K562 (cell line): Measurements from ENCODE around the gene RNF103. TPM values are rescaled to one million over a fixed set of nuclear protein-coding genes. Genes with fewer than 3 reads are reported as not detected.

Experiments used
- CBX1 ChIP-seq: sonication (generic); IDR thresholded peaks from 2 replicates; pipeline ENCODE4 v1.6.1; 2016; ENCODE audit warnings: antibody characterized with exemption, low read depth, mild to moderate bottlenecking
- CEBPB ChIP-seq: fragments of 450-650 bp; IDR thresholded peaks from 2 replicates; pipeline ENCODE4 v1.6.1; 2016; ENCODE audit warnings: missing genetic modification characterization, missing compliant biosample characterization
- E2F5 ChIP-seq: sonication (generic); formaldehyde crosslinking; IDR thresholded peaks from 2 replicates; pipeline ENCODE4 v1.8.0; 2022; ENCODE audit warnings: mild to moderate bottlenecking, missing genetic modification reagents
- EP400 ChIP-seq: fragments of 450-650 bp; IDR thresholded peaks from 2 replicates; pipeline ENCODE4 v1.6.1; 2017; ENCODE audit warnings: antibody characterized with exemption, mild to moderate bottlenecking, moderate library complexity
- ETS2 ChIP-seq: IDR thresholded peaks from 2 replicates; pipeline ENCODE4 v1.6.1; 2016; ENCODE audit warnings: borderline replicate concordance, missing genetic modification characterization, mild to moderate bottlenecking, moderate library complexity, missing compliant biosample characterization; ENCODE audit not compliant: poor library complexity, severe bottlenecking
- FIP1L1 ChIP-seq: fragments of 200-400 bp; formaldehyde crosslinking; IDR thresholded peaks from 2 replicates; pipeline ENCODE4 v1.6.1; 2018; ENCODE audit warnings: mild to moderate bottlenecking, low read depth, low read length; ENCODE audit not compliant: poor library complexity, severe bottlenecking
- FOXJ2 ChIP-seq: fragments of 200-800 bp; sonication (Bioruptor generic); IDR thresholded peaks from 2 replicates; pipeline ENCODE4 v1.6.1; 2016; ENCODE audit warnings: missing genetic modification characterization, missing compliant biosample characterization
- JUN ChIP-seq, 2 experiments: sonication (generic) in 1 of 2; formaldehyde crosslinking in 1 of 2; IDR thresholded peaks; 2 replicates each; pipeline versions ENCODE4 v1.6.1 to v1.8.0; 2012 to 2022; ENCODE audit warnings: borderline replicate concordance in 2 of 2, mild to moderate bottlenecking in 2 of 2, improper control_type of control experiment in 1 of 2, low read depth in 1 of 2, low read length in 1 of 2, missing genetic modification reagents in 1 of 2
- KLF13 ChIP-seq: fragments of 450-650 bp; IDR thresholded peaks from 2 replicates; pipeline ENCODE4 v1.6.1; 2016; ENCODE audit warnings: missing genetic modification characterization, low read depth, mild to moderate bottlenecking, missing compliant biosample characterization, moderate library complexity, borderline replicate concordance
- MAFG ChIP-seq: fragments of 450-650 bp; conservative IDR thresholded peaks from 2 replicates; pipeline ENCODE4 v1.6.1; 2016; ENCODE audit warnings: missing genetic modification characterization, missing compliant biosample characterization
- MTA2 ChIP-seq: fragments of 450-650 bp; IDR thresholded peaks from 2 replicates; pipeline ENCODE4 v1.6.1; 2016; ENCODE audit warnings: low read depth
- MTA3 ChIP-seq: fragments of 450-650 bp; formaldehyde crosslinking; IDR thresholded peaks from 2 replicates; pipeline ENCODE4 v1.6.1; 2017; ENCODE audit warnings: mild to moderate bottlenecking, borderline replicate concordance
- NBN ChIP-seq: fragments of 450-650 bp; IDR thresholded peaks from 2 replicates; pipeline ENCODE4 v1.6.1; 2016; ENCODE audit warnings: low read depth, mild to moderate bottlenecking
- NELFE ChIP-seq: IDR thresholded peaks from 2 replicates; pipeline ENCODE4 v1.6.1; 2011; ENCODE audit warnings: mild to moderate bottlenecking; ENCODE audit not compliant: insufficient read depth, insufficient read length
- NEUROD1 ChIP-seq: fragments of 150-350 bp; IDR thresholded peaks from 2 replicates; pipeline ENCODE4 v1.6.1; 2014; ENCODE audit warnings: borderline replicate concordance, low read length, low read depth; ENCODE audit not compliant: partially characterized antibody
- NUFIP1 ChIP-seq: fragments of 450-650 bp; IDR thresholded peaks from 2 replicates; pipeline ENCODE4 v1.6.1; 2018; ENCODE audit not compliant: partially characterized antibody
- PPARD ChIP-seq: fragments of 250-450 bp; sonication (Bioruptor Pico); IDR thresholded peaks from 2 replicates; pipeline ENCODE4 v1.8.0; 2022; ENCODE audit warnings: inconsistent platforms, mild to moderate bottlenecking, moderate library complexity
- PTRF ChIP-seq: fragments of 450-650 bp; IDR thresholded peaks from 2 replicates; pipeline ENCODE4 v1.6.1; 2016; ENCODE audit warnings: mild to moderate bottlenecking, missing genetic modification characterization, missing compliant biosample characterization
- TBP ChIP-seq: optimal IDR thresholded peaks from 2 replicates; pipeline ENCODE3; 2011; ENCODE audit warnings: low read depth, low read length, improper control_type of control experiment
- TEAD4 ChIP-seq, 2 experiments: sonication (generic) in 1 of 2; formaldehyde crosslinking in 1 of 2; IDR thresholded peaks; 2 replicates each; pipeline versions ENCODE4 v1.6.1 to v1.8.0; 2012 to 2022; ENCODE audit warnings: borderline replicate concordance in 1 of 2, inconsistent platforms in 1 of 2, low read length in 1 of 2, mild to moderate bottlenecking in 1 of 2, missing genetic modification reagents in 1 of 2
- ZBTB11 ChIP-seq, 3 experiments: fragments of 200-800 bp in 1 of 3; fragments of 250-450 bp in 1 of 3; fragments of 450-650 bp in 1 of 3; sonication (Bioruptor Pico) in 1 of 3; sonication (Bioruptor generic) in 1 of 3; formaldehyde crosslinking in 1 of 3; IDR thresholded peaks; 2 replicates each; pipeline versions ENCODE4 v1.6.1 to v1.8.0; 2016 to 2022; ENCODE audit warnings: mild to moderate bottlenecking in 2 of 3, missing genetic modification characterization in 2 of 3, missing compliant biosample characterization in 1 of 3, moderate library complexity in 1 of 3
- ZNF124 ChIP-seq: sonication (generic); formaldehyde crosslinking; IDR thresholded peaks from 2 replicates; pipeline ENCODE4 v1.8.1; 2022; ENCODE audit warnings: missing genetic modification reagents
- ZNF445 ChIP-seq: fragments of 250-450 bp; sonication (Bioruptor Pico); IDR thresholded peaks from 2 replicates; pipeline ENCODE4 v1.4.0; 2020; ENCODE audit warnings: low read depth, mild to moderate bottlenecking, moderate library complexity
- polyA plus RNA-seq, 8 experiments: library from polyadenylated mRNA; depleted of rRNA in 4 of 8; stranded (reverse) in 5 of 8; unstranded in 3 of 8; fragments of >200 nt; fragmentation: Nextera tagmentation in 2 of 8; fragmentation: Illumina TruSeq in 1 of 8; extraction: Ambion mirVana in 2 of 8; extraction: Trizol in 1 of 8; gene quantifications; 2 replicates each; pipeline versions ENCODE4 v1.2.1 to v1.2.3, GENCODE V29; 2011 to 2014; ENCODE audit warnings: inconsistent platforms in 1 of 8, missing spikeins in 1 of 8
- total RNA-seq, 7 experiments: library from RNA; depleted of rRNA in 6 of 7; stranded (reverse); fragments of >200 nt in 6 of 7; fragmentation: Illumina TruSeq in 2 of 7; extraction: Trizol in 2 of 7; gene quantifications; 2 replicates each; pipeline versions ENCODE4 v1.2.1 to v1.2.3, GENCODE V29; 2011 to 2021; ENCODE audit warnings: low replicate concordance in 1 of 7

The RNF103 gene
- total and polyA plus RNA-seq, 9 of the 15 experiments (the other 6 are each of a cell fraction or from before 2014, with no cell fraction given): 1.2 to 6.8 (median 4.6) TPM

- peak in 1 of 3 experiments; percentile 86; a peak in 2 of 6 replicates for TF ChIP-seq ZBTB11 (CRISPR knock-in tag; IDR thresholded peaks at IDR 0.05)
- TF ChIP-seq FIP1L1: peak; percentile 64
- peak; percentile 34; the same call in 1 of the 2 replicates for TF ChIP-seq TEAD4 (IDR thresholded peaks at IDR 0.05; ENCODE audit: low read length)
- TF ChIP-seq TEAD4 (CRISPR knock-in tag; IDR thresholded peaks at IDR 0.05; ENCODE audit: borderline replicate concordance): no peak
- TF ChIP-seq ZNF124 (CRISPR knock-in tag): no peak
- TF ChIP-seq ZNF445 (CRISPR knock-in tag): peak; percentile 63; the same call in 1 of the 2 replicates
- peak; percentile 40 for TF ChIP-seq CBX1
- TF ChIP-seq NBN: peak; percentile 71
- no peak for TF ChIP-seq PTRF (tag)
- peak; percentile 87 for TF ChIP-seq MAFG (tag)
- TF ChIP-seq EP400: peak; percentile 90
- TF ChIP-seq NEUROD1: peak; percentile 50
- TF ChIP-seq NELFE: no peak
- peak; percentile 35 for TF ChIP-seq ETS2
- TF ChIP-seq NUFIP1: peak; percentile 84
- peak; percentile 98 for TF ChIP-seq JUN (IDR thresholded peaks at IDR 0.05; ENCODE audit: borderline replicate concordance, low read depth, low read length)
- no peak for TF ChIP-seq JUN (CRISPR knock-in tag; IDR thresholded peaks at IDR 0.05; ENCODE audit: borderline replicate concordance)
- TF ChIP-seq PPARD (CRISPR knock-in tag): no peak
- TF ChIP-seq E2F5 (CRISPR knock-in tag): peak; percentile 38; the same call in 1 of the 2 replicates
- TF ChIP-seq CEBPB (tag): 0 out of 2 replicates have a peak, but pooled peaks have one; percentile 4
- no peak for TF ChIP-seq MTA2
- peak; percentile 84; the same call in 1 of the 2 replicates for TF ChIP-seq MTA3
- TF ChIP-seq KLF13 (tag): peak; percentile 46; the same call in 1 of the 2 replicates
- TF ChIP-seq FOXJ2 (tag): peak; percentile 55
- peak; percentile 70 for TF ChIP-seq TBP
Observed at GRCh38 chr2:86562922-86563649, 60.6 kb downstream of the RNF103 start, which contains the start of gene CHMP3 (continued).
